Ramos (cell line): Measurements from ENCODE around the gene SLC25A13.
"Not testable (repeated sequence)": the region's sequence is repeated elsewhere in the genome, so short reads cannot be mapped to it uniquely, and the experiment has no call there.

Experiments
- in situ Hi-C: fragments of 300-500 bp; cut with MboI; formaldehyde crosslinking; loops from one replicate; pipeline ENCODE4 v1.14.3; 2022; ENCODE audit warnings: low sequenced_read_pairs; ENCODE audit not compliant: unreplicated experiment

The SLC25A13 gene

DNA sequence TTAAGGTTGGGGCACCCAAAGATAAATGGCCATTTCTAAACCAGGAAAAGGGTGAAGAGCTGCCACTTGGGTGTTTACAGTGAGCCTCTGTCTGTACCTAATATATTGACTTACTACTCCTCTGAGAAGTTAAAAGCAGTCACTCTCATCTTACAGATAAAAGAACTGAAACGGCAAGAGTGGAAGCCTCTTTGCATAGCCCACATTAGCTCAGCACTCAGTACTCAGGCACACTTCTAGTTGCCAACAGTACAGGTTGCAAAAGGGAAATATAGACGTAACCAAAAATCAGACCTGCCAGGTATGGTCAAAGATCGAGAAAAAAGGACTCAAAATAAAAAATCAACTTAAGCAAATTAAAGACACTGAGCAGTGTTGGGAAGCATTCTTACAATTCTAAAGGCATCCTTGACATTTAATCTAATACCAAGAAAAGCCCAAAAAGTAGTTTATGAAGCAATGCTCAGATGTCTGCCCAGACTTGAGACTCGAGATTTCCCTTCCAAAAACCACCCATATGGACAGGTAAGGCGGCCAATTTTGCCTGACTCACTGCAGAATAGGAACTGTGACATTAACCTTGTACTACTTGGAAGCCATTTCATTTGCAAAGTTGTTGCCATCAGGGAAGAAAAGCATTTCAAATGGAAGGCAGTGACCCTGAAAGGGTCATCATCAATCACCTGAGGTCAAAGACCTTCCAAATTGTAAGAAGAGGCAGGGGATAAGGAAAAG, 139.3 kb downstream of the SLC25A13 start:
- in situ Hi-C loops = no loop called here

DNA sequence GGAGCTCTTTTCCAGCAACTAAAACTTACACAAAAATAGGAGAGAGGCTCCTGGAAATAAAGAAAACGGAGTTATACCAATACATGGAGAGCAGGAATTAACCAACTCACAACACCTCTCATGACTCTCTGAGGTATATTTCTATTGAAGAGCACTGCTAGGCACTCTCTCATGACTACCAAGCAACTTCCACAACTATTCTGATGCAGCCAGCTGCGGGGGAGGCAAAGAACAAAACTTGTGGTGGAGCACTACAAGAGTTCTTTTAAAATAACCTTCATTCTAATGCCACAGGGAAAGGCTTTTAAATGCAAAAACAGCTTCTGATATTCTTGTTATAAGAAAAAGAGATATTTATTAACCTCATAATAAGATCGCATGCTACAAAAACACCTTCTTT, 140.7 kb downstream of the SLC25A13 start:
- in situ Hi-C loops = no loop called here

DNA sequence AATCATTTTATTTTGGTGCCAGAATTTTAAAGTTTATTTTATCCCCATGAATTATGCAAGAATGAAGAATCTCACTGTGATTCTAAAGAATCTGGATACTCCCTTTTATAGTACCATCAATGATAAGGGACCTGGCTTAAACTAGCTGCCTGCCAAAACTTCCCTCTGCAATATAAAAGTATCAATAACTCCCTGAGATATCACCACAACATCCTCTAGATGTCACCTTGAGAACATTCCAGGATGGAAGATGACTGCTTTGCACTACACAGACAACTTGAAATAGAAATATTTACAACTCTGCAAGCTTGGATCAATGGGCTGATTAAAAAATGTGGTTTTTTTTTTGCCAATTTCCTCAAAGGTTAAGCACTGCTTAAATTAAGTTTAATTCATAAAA, 142.1 kb downstream of the SLC25A13 start:
- in situ Hi-C loops = no loop called here

GRCh38 chr7:96179341-96179740, 142.6 kb downstream of the SLC25A13 start:
- in situ Hi-C loops = no loop called here

GRCh38 chr7:96178581-96178980, 143.3 kb downstream of the SLC25A13 start:
- in situ Hi-C loops = no loop called here

GRCh38 chr7:96177353-96177752, 144.5 kb downstream of the SLC25A13 start:
- in situ Hi-C loops = no loop called here

- in situ Hi-C loops = no loop called here
Measured at GRCh38 chr7:96174812-96175211, 147.1 kb downstream of the SLC25A13 start.

- in situ Hi-C loops = no loop called here
Measured at GRCh38 chr7:96173781-96174180, 148.1 kb downstream of the SLC25A13 start.

- in situ Hi-C loops = no loop called here
Measured at GRCh38 chr7:96169439-96169838, 152.5 kb downstream of the SLC25A13 start.

DNA sequence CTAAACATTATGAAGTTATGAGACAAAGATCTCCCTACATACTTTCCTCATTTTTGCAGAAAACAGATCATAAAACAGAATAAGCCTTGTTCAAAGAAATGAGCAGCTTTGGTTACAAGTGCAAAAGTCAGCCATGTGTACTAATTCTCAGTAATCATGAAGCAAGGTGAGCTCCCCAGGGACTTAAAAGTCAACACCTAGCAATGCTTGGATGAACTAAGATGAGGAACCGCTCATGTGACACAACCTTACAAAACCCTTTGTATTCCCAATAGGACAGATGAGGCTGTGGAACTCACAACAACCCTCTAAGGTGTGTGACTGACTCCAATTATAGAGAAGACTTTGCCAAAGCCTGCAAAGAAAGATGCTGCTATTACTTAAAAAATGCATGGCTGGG, 154.5 kb downstream of the SLC25A13 start:
- in situ Hi-C loops = no loop called here

DNA sequence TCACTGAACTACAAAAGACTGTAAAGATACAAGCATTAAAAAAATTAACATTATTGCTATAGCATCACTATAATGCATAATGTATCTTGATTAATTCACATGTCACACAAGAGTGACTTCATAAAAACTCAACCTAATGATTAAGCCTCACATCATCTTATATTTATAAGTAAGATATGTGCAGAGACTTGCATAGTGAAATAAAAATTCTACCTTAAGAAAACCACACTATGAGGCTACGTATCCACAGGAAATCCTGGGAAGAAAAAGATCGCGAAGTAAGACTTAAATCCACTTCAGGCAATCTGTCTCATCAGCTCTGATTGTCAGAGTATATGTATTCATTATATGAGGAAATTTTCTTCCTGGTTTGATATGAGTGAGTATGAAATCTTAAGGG, 160.0 kb downstream of the SLC25A13 start:
- in situ Hi-C loops = no loop called here

DNA sequence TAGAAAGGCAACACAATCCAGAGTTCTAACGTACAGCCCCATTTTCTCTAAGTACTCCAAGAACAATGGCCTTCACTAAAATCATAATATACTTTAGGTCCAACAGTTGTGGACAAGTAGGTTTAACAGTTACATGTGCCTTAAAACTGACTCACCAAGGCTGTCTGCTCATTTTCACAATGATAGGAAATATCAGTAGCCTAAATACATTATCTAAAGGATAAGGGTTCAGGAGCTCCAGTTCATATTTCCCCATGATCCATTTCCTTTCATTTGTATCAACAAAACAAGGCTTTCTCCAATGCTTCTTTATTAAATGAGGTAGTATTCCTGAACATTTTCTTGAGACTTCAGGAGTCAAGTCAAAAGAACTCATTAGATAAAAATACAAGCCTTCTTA, 164.0 kb downstream of the SLC25A13 start:
- in situ Hi-C loops = no loop called here

DNA sequence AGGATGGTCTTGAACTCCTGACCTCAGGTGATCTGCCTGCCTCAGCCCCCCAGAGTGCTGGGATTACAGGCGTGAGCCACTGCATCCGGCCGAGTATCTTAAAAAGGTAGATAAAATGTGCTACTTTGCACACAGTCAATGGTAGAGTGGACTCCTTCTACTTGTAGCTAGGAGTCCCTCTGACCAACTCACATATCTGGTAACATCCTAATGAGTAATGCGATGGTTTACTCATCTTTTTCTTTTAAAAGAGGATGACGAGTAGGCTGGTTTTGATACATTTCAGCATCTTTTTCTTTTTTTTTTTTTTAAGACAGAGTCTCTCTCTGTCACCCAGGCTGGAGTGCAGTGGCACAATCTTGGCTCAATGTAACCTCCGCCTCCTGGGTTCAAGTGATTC, 167.4 kb downstream of the SLC25A13 start:
- in situ Hi-C loops = not testable (repeated sequence)

DNA sequence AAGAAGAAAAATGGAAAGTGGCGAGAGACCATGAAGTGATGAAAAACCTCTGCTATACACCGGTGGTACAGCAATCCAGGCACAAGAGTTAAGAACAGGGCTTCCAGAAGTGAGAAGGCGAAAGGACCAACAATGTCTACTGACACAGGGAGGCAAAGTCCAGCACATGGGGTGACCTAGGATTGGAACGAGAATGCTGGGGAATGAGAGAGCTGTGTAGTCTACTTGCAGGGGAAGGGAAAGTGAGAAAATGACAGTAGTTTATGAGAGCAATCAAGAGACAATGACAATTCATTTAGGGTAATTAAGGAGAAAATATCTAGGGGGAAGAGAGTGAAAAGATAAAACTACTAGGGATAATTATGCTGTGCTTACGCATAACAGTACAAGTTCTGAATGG, 169.2 kb downstream of the SLC25A13 start:
- in situ Hi-C loops = no loop called here

DNA sequence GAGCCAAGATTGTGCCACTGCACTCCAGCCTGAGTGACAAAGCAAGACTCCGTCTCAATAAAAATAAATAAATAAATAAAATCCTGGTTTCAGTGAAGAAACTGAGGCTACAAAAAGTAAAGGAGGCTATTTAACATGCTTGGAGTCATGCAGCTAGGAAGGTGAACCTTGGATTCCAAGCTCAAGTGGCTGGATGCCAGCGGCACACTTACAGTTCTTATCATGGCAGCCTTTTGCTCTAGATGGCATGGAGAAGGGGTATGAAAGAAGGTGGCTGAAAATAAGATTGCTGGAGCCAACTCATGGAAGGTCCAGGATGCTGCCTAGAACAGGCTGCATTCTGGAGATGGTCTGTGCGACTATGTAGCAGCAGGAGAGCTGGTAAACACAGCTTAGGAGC, 170.0 kb downstream of the SLC25A13 start:
- in situ Hi-C loops = no loop called here

DNA sequence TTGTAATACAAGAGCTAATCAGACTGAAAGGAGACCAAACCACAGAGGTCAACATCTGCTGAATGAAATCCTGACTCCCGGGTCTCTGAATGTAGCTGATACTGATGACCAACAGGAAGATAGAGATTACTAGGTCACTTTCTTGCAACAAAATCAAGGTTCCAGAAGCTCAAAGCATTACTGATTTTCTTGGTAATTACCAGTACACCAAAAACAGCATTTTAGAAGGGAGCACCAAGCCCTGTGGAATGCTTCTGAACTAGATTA, 177.7 kb downstream of the SLC25A13 start:
- in situ Hi-C loops = no loop called here

DNA sequence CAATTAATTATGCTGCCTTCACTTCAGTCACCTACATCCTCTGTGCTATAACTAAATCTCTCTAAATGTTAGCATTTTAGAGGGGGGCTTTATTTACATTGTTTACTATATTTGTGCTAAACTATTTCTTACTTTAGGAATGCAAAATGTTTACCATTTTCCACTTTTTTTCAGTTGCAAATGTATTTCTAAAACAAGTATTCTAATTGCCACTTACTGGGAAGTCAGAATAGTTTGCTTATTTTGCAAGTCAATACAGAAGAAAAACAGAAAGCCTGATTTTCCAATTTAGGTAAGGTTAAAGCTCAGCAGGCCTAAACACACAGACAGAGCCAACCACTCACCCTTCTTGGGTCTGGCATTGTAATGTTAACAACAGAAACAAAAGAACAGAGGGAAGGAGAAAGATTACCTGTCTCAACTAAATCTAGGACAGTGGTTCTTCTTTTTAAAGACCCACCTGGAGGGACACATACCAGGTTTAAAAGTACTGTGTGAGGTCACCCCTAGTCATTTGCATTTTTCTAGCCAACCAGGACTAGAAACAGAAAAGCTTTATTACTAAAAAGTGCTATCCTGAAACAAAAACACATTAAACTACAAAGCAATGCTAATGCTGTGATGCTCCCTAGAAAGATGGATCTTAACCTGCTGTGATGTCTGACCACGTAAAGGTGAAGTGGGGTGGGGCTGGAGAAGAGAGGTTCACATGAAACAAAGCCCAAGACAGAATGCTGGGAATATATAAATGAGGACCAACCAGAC, 178.2 kb downstream of the SLC25A13 start:
- in situ Hi-C loops = no loop called here

GRCh38 chr7:96136600-96137239, 185.2 kb downstream of the SLC25A13 start:
- in situ Hi-C loops = no loop called here

DNA sequence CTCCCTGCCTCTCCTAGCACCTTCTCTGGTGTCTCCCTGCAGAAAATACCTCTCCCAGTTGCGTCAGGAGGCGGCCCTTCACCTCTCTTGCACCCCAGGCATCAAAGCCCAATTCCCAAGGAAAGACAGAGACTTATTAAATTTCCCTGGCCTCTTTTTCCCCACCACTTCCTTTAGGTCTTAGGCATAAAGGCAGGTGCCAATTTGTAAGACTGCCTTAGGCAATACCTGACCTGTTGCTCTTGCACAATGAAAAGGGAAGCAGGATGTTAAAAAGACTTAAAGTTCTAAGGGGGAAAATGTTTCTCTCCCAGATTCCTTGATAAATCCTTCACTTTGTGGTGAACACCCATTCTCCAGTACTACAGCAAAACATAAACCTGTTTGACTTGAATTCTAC, 186.7 kb downstream of the SLC25A13 start:
- in situ Hi-C loops = no loop called here

- in situ Hi-C loops = no loop called here
Measured at GRCh38 chr7:96131525-96131924, 190.4 kb downstream of the SLC25A13 start.

- in situ Hi-C loops = no loop called here
Measured at GRCh38 chr7:96127746-96128145, 194.2 kb downstream of the SLC25A13 start.

DNA sequence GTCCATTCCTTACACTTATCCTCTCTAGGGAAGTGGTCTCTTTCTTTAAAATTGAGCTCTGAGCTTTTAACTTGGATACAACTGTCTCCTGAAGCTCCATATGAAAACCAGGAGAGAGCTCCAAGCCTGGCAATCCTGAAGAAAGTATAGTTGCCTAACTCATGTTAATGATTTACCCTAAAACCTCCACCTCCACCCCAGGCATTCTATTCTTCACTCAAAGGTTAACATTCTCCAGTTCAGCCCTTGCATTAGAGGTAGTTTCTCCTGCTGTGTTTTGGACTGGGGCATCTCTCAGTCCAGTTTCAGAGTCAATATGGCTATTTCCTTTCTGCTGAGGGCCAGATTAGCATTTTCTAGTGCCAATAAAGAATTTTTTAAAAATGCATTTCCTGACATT, 195.5 kb downstream of the SLC25A13 start:
- in situ Hi-C loops = no loop called here
